ENCODE data around the gene IL12B. TPM values are rescaled to one million over a fixed set of nuclear protein-coding genes. Genes with fewer than 3 reads are reported as not detected.
A peak's percentile ranks its signal among the peaks of the same experiment; 100 is the strongest.

The IL12B gene
- polyA plus RNA-seq, 2 donors, result not detected

GRCh38 chr5:159337016-159337955 lies 7.0 kb upstream of the IL12B start:
- WGBS, 2 donors, result 20 to 27% methylated on average over 1 of the region's 1 CpG
- no peaks in the 10 kb centered on the region for H3K36me3 ChIP-seq (ENCODE audit: control insufficient read depth in 2 of 2, insufficient read depth in 2 of 2, low read length in 1 of 2)
- no peak overlapping the region for H3K4me3 ChIP-seq (ENCODE audit: low read depth in 1 of 2, low read length in 2 of 2)
- H3K9me3 ChIP-seq (ENCODE audit: control insufficient read depth in 2 of 2, insufficient read depth in 1 of 2, low read depth in 1 of 2, low read length in 1 of 2), result no peaks in the 10 kb centered on the region
- H3K4me1 ChIP-seq (ENCODE audit: control insufficient read depth in 2 of 2, insufficient read depth in 2 of 2, low read length in 1 of 2), result peaks cover 0 to 4% of the 10 kb centered on the region in 2 donors
- H3K27me3 ChIP-seq (ENCODE audit: control insufficient read depth in 1 of 2, insufficient read depth in 2 of 2, low read length in 2 of 2), result no peaks in the 10 kb centered on the region
- H3K27ac ChIP-seq (ENCODE audit: low read depth in 2 of 2, low read length in 1 of 2), result peak overlapping the region; percentile 33 to 66

- Histone ChIP-seq H3K27me3 (ENCODE audit: control insufficient read depth in 1 of 2, insufficient read depth in 2 of 2, low read length in 2 of 2) (no peaks in the 10 kb centered on the region), H3K4me3 (ENCODE audit: low read depth in 1 of 2, low read length in 2 of 2) (no peak overlapping the region), H3K36me3 (ENCODE audit: control insufficient read depth in 2 of 2, insufficient read depth in 2 of 2, low read length in 1 of 2) (no peaks in the 10 kb centered on the region), H3K27ac (ENCODE audit: low read depth in 2 of 2, low read length in 1 of 2) (no peak overlapping the region), H3K9me3 (ENCODE audit: control insufficient read depth in 2 of 2, insufficient read depth in 1 of 2, low read depth in 1 of 2, low read length in 1 of 2) (no peaks in the 10 kb centered on the region), H3K4me1 (ENCODE audit: control insufficient read depth in 2 of 2, insufficient read depth in 2 of 2, low read length in 1 of 2) (peaks cover 0 to 4% of the 10 kb centered on the region in 2 donors)
- 90 to 91% methylated on average over 5 of the region's 5 CpGs for WGBS, 2 donors
Measured at GRCh38 chr5:159336586-159336985, 6.3 kb upstream of the IL12B start.

DNA sequence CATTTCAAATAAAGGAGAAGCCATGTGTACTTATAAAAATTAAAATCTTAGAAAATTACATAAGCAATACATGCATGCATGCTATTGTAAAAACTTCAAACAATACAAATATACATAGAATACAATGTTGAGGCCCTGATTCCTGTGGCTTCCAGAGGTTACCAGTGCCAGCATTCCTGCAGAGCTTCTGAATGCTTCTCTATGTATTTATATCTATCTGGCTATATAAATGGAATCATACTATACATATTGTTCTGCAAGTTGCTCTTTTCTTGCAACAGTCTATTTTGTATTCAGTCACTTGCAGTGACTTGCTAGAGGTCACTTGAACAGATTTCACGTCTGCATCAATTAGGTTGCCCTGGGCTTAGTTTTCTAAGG lies 3.2 kb upstream of the IL12B start:
- 67 to 70% methylated on average over 1 of the region's 1 CpG for WGBS, 2 donors
- Histone ChIP-seq H3K9me3 (ENCODE audit: control insufficient read depth in 2 of 2, insufficient read depth in 1 of 2, low read depth in 1 of 2, low read length in 1 of 2) (no peaks in the 10 kb centered on the region), H3K27me3 (ENCODE audit: control insufficient read depth in 1 of 2, insufficient read depth in 2 of 2, low read length in 2 of 2) (no peaks in the 10 kb centered on the region), H3K36me3 (ENCODE audit: control insufficient read depth in 2 of 2, insufficient read depth in 2 of 2, low read length in 1 of 2) (no peaks in the 10 kb centered on the region), H3K27ac (ENCODE audit: low read depth in 2 of 2, low read length in 1 of 2) (no peak overlapping the region), H3K4me1 (ENCODE audit: control insufficient read depth in 2 of 2, insufficient read depth in 2 of 2, low read length in 1 of 2) (no peaks in the 10 kb centered on the region), H3K4me3 (ENCODE audit: low read depth in 1 of 2, low read length in 2 of 2) (no peak overlapping the region)

GRCh38 chr5:159332800-159333544 lies 2.7 kb upstream of the IL12B start:
- Histone ChIP-seq H3K27ac (ENCODE audit: low read depth in 2 of 2, low read length in 1 of 2) (no peak overlapping the region), H3K9me3 (ENCODE audit: control insufficient read depth in 2 of 2, insufficient read depth in 1 of 2, low read depth in 1 of 2, low read length in 1 of 2) (no peaks in the 10 kb centered on the region), H3K27me3 (ENCODE audit: control insufficient read depth in 1 of 2, insufficient read depth in 2 of 2, low read length in 2 of 2) (no peaks in the 10 kb centered on the region), H3K4me1 (ENCODE audit: control insufficient read depth in 2 of 2, insufficient read depth in 2 of 2, low read length in 1 of 2) (no peaks in the 10 kb centered on the region), H3K36me3 (ENCODE audit: control insufficient read depth in 2 of 2, insufficient read depth in 2 of 2, low read length in 1 of 2) (no peaks in the 10 kb centered on the region), H3K4me3 (ENCODE audit: low read depth in 1 of 2, low read length in 2 of 2) (no peak overlapping the region)
- 86 to 87% methylated on average over 6 of the region's 6 CpGs for WGBS, 2 donors

GRCh38 chr5:159331093-159331973 lies 1.0 kb upstream of the IL12B start:
- Histone ChIP-seq H3K27ac (ENCODE audit: low read depth in 2 of 2, low read length in 1 of 2) (no peak overlapping the region), H3K4me3 (ENCODE audit: low read depth in 1 of 2, low read length in 2 of 2) (peak overlapping the region; percentile 45 to 50), H3K36me3 (ENCODE audit: control insufficient read depth in 2 of 2, insufficient read depth in 2 of 2, low read length in 1 of 2) (no peaks in the 10 kb centered on the region), H3K9me3 (ENCODE audit: control insufficient read depth in 2 of 2, insufficient read depth in 1 of 2, low read depth in 1 of 2, low read length in 1 of 2) (no peaks in the 10 kb centered on the region), H3K27me3 (ENCODE audit: control insufficient read depth in 1 of 2, insufficient read depth in 2 of 2, low read length in 2 of 2) (no peaks in the 10 kb centered on the region), H3K4me1 (ENCODE audit: control insufficient read depth in 2 of 2, insufficient read depth in 2 of 2, low read length in 1 of 2) (no peaks in the 10 kb centered on the region)
- WGBS, 2 donors, result 5 to 7% methylated on average over 47 to 50 of the region's 50 CpGs

DNA sequence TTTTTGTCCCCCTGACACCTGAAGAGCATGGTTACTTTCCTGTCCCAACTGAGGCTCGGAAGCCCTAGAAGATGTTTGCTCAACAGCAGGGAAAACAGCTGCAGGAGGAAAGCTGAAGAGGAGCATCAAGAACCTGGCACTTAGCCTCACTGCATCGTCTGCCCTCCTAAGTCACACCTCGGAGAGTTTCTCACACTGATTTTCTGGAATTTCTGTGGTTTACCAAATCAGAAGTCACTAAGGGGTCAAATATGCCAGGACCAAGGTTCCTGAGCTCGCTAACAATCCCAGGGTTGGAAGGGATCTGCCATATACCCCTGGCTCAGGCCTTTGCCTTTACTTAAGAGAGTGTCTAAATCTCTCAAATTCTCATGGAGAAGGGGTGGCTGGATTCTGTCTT lies 5.3 kb downstream of the IL12B start:
- H3K27me3 ChIP-seq (ENCODE audit: control insufficient read depth in 1 of 2, insufficient read depth in 2 of 2, low read length in 2 of 2), result no peaks in the 10 kb centered on the region
- no peaks in the 10 kb centered on the region for H3K9me3 ChIP-seq (ENCODE audit: control insufficient read depth in 2 of 2, insufficient read depth in 1 of 2, low read depth in 1 of 2, low read length in 1 of 2)
- no peaks in the 10 kb centered on the region for H3K4me1 ChIP-seq (ENCODE audit: control insufficient read depth in 2 of 2, insufficient read depth in 2 of 2, low read length in 1 of 2)
- no peak overlapping the region for H3K27ac ChIP-seq (ENCODE audit: low read depth in 2 of 2, low read length in 1 of 2)
- H3K36me3 ChIP-seq (ENCODE audit: control insufficient read depth in 2 of 2, insufficient read depth in 2 of 2, low read length in 1 of 2), result no peaks in the 10 kb centered on the region
- H3K4me3 ChIP-seq (ENCODE audit: low read depth in 1 of 2, low read length in 2 of 2), result no peak overlapping the region
- 77 to 84% methylated on average over 4 of the region's 4 CpGs for WGBS, 2 donors

- WGBS, 2 donors, result 83 to 88% methylated on average over 3 of the region's 3 CpGs
- no peaks in the 10 kb centered on the region for H3K4me1 ChIP-seq (ENCODE audit: control insufficient read depth in 2 of 2, insufficient read depth in 2 of 2, low read length in 1 of 2)
- no peaks in the 10 kb centered on the region for H3K9me3 ChIP-seq (ENCODE audit: control insufficient read depth in 2 of 2, insufficient read depth in 1 of 2, low read depth in 1 of 2, low read length in 1 of 2)
- no peak overlapping the region for H3K27ac ChIP-seq (ENCODE audit: low read depth in 2 of 2, low read length in 1 of 2)
- no peaks in the 10 kb centered on the region for H3K36me3 ChIP-seq (ENCODE audit: control insufficient read depth in 2 of 2, insufficient read depth in 2 of 2, low read length in 1 of 2)
- no peaks in the 10 kb centered on the region for H3K27me3 ChIP-seq (ENCODE audit: control insufficient read depth in 1 of 2, insufficient read depth in 2 of 2, low read length in 2 of 2)
- H3K4me3 ChIP-seq (ENCODE audit: low read depth in 1 of 2, low read length in 2 of 2), result no peak overlapping the region
Measured at GRCh38 chr5:159324102-159324755, 6.1 kb downstream of the IL12B start.

DNA sequence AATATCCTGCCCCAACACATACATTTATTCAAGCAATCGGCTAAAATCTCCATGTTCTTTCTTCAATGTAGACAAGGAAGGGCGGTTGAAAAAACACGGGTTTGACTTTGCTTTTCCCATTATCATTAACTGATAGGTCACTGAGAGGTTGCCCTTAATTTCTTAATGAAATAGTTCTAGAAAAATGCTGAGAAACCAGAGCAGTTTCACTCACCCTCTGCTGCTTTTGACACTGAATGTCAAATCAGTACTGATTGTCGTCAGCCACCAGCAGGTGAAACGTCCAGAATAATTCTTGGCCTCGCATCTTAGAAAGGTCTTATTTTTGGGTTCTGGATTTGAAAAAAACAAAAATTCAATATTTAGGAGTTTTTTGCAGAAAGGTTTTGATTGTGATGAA lies 8.1 kb downstream of the IL12B start:
- no peak overlapping the region for H3K4me3 ChIP-seq (ENCODE audit: low read depth in 1 of 2, low read length in 2 of 2)
- H3K27ac ChIP-seq (ENCODE audit: low read depth in 2 of 2, low read length in 1 of 2), result no peak overlapping the region
- H3K4me1 ChIP-seq (ENCODE audit: control insufficient read depth in 2 of 2, insufficient read depth in 2 of 2, low read length in 1 of 2), result no peaks in the 10 kb centered on the region
- H3K9me3 ChIP-seq (ENCODE audit: control insufficient read depth in 2 of 2, insufficient read depth in 1 of 2, low read depth in 1 of 2, low read length in 1 of 2), result no peaks in the 10 kb centered on the region
- no peaks in the 10 kb centered on the region for H3K36me3 ChIP-seq (ENCODE audit: control insufficient read depth in 2 of 2, insufficient read depth in 2 of 2, low read length in 1 of 2)
- 87 to 89% methylated on average over 6 of the region's 6 CpGs for WGBS, 2 donors
- no peaks in the 10 kb centered on the region for H3K27me3 ChIP-seq (ENCODE audit: control insufficient read depth in 1 of 2, insufficient read depth in 2 of 2, low read length in 2 of 2)

DNA sequence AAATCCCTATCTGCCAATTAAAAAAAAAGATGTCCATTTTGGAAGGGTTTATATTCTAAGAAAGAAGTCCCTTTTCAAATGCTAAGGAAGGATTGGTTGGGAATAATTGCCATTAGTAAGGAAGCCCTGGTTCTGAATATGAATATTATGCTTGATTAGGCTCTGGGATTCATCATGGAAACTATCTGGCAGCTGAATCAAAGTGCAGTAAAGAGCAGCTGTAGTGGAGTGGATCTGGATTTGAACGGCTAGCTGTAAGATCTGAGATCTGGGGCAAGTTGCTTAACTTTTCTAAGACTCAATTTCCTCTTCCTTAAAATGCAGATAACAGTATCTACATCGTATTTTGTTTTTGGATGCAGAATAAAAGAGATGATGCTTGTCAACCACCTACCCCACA lies 10.5 kb downstream of the IL12B start:
- H3K27ac ChIP-seq (ENCODE audit: low read depth in 2 of 2, low read length in 1 of 2), result no peak overlapping the region
- H3K4me3 ChIP-seq (ENCODE audit: low read depth in 1 of 2, low read length in 2 of 2), result no peak overlapping the region
- WGBS, 2 donors, result 70 to 78% methylated on average over 2 of the region's 2 CpGs
- H3K9me3 ChIP-seq (ENCODE audit: control insufficient read depth in 2 of 2, insufficient read depth in 1 of 2, low read depth in 1 of 2, low read length in 1 of 2), result no peaks in the 10 kb centered on the region
- H3K27me3 ChIP-seq (ENCODE audit: control insufficient read depth in 1 of 2, insufficient read depth in 2 of 2, low read length in 2 of 2), result no peaks in the 10 kb centered on the region
- no peaks in the 10 kb centered on the region for H3K36me3 ChIP-seq (ENCODE audit: control insufficient read depth in 2 of 2, insufficient read depth in 2 of 2, low read length in 1 of 2)
- no peaks in the 10 kb centered on the region for H3K4me1 ChIP-seq (ENCODE audit: control insufficient read depth in 2 of 2, insufficient read depth in 2 of 2, low read length in 1 of 2)

Data from esophagus (tissue), 2 donors.